GM18520 (cell line): ENCODE data around the gene CDC42SE2.

ENCODE experiments used
- ATAC-seq: cut with Tn5 transposase; IDR thresholded peaks from one replicate; pipeline ENCODE4 v1.9.1; 2021; ENCODE audit not compliant: unreplicated experiment

CDC42SE2 gene, protein sequence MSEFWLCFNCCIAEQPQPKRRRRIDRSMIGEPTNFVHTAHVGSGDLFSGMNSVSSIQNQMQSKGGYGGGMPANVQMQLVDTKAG

GRCh38 chr5:131263648-131264450, at the start of gene CDC42SE2:
Gene CDC42SE2, plus strand, starts transcription at chr5:131264053. Its CDS starts 95,441 bp downstream, at chr5:131359494.
- peak; percentile 83 for ATAC-seq

- ATAC-seq, result no peak
Measured at GRCh38 chr5:131214609-131215227, 49.1 kb upstream of the CDC42SE2 start.

- no peak for ATAC-seq
Measured at GRCh38 chr5:131217791-131218190, 46.1 kb upstream of the CDC42SE2 start.

GRCh38 chr5:131218392-131218791, 45.5 kb upstream of the CDC42SE2 start:
- no peak for ATAC-seq

DNA sequence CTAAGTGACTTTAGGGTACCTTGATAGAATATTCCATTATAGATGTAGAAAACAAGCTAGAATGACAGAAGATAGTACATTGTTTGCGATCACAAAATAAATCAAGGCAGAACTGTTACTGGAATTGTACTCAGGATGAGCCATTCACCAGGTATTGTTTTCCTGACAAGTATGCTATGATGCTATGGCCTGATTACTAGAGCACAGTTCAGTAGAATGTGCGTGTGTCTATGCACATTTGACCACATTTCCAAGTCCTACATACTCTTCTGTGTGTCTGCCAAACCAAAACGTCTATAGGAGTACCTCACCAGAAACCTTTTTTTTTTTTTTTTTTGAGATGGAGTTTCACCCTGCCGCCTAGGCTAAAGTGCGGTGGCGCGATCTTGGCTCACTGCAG, 43.3 kb upstream of the CDC42SE2 start:
- no peak for ATAC-seq

- no peak for ATAC-seq
Measured at GRCh38 chr5:131221008-131221703, 42.7 kb upstream of the CDC42SE2 start.

DNA sequence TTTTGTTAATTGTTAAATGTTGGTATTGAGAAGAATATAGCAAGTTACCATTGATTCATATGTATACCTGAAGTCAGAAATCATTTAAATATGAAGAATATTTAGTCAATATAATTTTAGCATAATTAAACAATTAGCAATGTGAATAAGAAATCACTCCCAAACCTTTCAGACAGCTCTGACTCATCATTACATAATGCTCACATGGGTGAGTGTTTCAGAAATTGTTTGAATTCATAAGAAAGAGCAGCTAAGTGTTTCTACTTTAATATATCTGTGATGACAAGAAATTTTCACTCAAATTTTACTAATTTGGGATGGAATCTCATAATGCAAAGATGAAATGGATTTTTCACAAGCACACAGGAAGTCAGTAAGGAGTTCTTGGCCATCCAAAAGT, 42.0 kb upstream of the CDC42SE2 start:
- ATAC-seq, result no peak

DNA sequence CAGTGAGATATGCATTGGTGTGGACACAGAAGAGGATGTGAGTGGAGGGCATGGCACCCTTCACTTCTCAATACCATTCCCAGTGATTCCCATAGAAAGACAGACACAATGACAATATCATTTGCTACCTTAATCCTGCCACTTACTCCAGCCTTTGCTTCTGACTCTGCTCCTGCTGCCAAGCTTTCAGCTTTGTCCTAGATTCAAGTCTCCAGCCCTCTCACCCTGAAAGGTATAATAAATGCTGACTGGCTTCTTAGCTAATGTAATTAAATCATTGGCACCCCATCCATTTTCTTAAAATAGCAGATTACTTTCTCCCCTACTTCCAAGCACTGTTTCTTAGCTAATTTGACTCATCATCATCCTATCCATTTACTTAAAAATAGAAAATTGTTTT, 41.1 kb upstream of the CDC42SE2 start:
- ATAC-seq, result no peak

DNA sequence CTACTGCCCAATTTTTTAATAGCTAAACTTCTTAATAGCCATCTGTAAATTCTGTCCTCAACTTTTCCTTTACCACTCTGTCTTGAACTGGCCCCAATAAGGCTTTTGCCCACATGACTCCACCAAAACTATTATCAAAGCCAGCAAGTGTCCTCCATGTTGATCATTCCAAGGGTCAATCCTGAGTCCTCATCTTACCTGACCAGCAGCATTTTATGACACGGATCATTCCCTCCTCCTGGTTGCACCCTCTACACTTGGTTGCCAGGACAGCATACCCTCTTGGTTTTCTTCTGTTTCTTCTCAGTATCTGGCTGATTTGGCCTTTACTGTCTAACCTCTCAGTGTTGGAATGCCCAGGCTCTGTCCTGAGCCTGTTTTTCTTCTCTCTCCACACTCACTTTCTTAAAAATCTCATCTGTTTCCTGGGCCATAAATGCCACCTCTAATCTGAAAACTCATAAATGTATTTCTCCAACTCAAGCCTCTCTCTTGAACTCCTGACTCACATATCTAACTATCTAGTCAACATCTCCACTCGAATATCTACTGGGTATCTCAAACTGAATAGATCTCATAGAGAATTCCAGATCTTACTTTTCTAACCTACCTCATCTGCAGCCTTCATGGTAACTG, 40.0 kb upstream of the CDC42SE2 start:
- ATAC-seq, result no peak

DNA sequence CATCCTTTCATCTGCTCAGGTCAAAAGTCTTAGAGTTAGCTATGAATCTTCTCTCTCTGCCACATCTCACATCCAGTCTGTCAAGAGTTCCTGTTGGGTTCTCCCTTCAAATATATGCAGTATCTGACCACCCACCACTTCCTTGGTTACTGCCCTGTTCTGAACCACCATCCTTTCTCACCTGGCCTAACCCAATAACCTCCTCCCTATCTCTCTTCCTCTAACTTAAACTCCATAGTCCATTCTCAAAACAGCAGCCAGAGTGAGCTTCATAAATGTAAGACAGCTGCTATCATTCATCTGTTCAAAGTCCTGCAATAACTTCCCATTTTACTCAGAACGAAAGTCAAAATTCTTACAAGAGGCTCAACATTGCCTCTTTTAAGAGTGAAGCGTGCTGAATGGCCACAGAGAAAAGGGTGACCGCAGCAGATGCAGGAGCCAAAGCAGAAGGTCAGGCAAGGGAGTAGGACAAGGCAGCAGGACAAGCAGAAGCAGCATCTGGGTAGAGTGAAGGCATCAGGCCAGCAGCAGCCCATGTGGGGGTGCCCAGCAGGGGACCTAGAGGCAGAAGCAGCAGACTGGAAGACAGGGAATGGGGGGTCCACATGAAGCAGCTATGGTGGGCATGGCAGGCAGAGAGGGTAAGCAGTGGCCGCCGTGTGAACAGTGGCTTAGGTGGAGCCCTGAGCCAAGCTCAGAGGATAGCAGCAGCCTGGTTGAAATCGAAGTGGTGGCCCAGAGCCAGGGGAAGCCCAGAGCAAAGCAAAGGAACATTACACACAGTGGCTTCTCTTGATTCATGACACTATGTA, 39.3 kb upstream of the CDC42SE2 start:
- ATAC-seq, result peak; percentile 80

DNA sequence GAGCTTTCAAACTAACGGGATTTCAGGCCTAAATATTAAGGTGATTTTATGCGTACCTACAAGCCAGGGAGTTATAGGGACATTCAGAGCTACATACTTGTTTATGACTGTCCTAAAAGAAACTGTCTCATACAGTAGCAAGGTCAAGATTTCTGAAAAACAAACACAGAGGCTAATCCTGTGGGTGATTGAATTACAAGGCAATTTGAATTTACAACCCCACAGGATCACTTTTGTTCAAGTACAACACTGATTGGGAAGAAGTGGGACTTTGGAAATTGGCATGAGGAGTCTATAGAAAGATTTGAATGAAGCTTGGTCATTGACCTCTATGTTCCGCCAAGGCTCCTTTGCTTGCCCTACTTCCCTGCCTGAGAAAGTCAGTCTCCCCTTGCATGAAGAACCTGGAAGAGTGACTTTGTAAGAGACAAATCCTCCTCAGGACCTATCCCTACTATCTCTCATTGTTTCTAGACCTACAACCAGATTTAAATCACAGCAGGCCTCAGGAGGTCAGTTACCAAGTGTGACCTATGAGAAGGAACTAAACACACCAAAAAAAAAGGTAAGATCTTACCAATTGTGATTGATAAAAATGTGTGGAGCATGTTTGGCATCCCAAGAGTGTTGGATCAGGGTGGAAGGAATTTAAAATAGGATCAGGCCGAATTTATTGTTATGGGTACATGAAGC, 38.4 kb upstream of the CDC42SE2 start:
- no peak for ATAC-seq

GRCh38 chr5:131226899-131227298, 37.0 kb upstream of the CDC42SE2 start:
- no peak for ATAC-seq

GRCh38 chr5:131228646-131229045, 35.2 kb upstream of the CDC42SE2 start:
- ATAC-seq, result no peak

DNA sequence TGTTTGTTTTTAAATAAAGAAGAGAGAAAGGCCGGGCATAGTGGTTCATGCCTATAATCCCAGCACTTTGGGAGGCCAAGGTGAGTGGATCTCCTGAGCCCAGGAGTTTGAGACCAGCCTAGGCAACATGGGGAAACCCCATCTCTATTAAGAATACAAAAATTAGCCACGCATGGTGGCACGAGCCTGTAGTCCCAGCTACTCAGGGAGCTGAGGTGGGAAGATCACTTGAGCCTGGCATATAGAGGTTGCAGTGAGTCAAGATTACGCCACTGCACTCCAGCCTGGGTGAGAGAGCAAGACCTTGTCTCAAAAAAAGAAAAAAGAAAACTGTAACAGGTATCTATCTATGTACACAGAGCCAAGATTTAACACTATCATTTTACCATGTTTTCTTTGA, 34.2 kb upstream of the CDC42SE2 start:
- ATAC-seq, result no peak

DNA sequence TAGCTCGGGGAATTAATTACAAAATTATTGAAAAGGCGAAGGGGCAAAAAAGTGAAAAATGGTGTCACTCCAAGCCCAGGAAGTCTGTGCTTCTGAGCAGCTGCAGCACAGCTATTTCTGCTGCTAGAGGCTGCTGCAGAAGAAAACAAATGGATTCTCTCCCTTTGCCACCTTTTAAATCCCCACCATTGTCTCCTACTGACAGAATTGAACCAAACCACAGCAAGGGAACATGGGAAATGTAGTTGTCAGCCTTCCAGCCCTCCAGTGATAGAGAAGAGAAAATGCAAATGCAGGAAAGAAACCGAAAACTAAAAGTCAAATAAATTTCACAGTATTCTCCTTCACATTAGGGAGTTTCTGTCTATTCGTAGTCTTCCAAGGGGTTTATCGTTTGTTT, 33.4 kb upstream of the CDC42SE2 start:
- ATAC-seq, result no peak

DNA sequence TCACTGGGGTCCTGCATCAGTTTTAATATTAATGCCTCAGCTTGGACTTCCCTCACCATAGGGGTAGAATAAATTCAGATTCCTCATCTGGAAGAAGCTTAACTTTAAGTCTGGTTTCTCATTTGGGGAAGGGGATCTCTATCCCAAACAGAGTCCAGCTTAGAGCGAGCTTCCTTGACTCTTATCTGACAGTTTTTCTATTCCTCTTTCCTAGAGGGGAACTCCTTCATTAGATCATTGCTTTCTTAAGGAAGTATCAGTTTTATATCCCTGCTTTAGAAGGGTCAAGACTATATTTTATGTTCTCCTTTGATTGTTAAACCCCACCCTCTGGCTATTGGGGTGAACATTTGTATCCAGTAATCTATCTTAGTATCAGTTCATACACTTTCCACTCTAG, 24.2 kb upstream of the CDC42SE2 start:
- ATAC-seq, result no peak

GRCh38 chr5:131242728-131243255, 21.1 kb upstream of the CDC42SE2 start:
- ATAC-seq, result peak; percentile 55

DNA sequence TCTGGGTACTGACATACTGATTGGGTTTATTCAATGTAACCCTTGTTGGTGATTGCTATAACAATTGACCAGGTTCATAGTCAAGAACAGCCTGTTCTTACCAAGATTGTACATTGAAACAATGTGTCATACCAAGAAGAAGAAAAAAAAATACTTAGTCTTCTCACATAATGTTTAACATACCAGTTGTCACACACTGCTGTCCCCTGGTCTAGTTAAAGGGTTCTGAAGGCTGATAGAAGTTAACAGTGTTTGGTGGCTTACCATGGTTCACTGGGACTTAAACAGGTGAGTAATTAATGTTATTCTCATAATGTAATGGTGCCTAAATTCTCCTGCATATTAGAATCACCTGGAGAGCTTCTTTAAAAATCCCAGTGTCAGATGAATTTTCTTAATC, 18.5 kb upstream of the CDC42SE2 start:
- no peak for ATAC-seq

DNA sequence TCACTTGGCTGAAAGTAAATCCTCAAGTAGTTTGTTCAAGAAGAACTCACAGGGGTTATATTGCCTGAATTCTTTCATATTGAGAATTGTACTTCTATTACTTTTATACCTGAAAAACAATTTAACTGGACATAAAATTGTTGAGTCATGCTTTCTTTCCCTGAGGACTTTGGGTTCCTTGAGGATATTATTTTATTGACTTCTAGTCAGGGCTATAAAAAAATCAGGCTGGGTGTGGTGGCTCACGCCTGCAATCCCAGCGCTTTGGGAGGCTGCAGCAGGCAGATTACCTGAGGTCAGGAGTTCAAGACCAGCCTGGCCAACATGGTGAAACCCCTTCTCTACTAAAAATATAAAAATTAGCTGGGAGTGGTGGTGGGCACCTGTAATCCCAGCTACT, 17.9 kb upstream of the CDC42SE2 start:
- ATAC-seq, result no peak

- ATAC-seq, result no peak
Measured at GRCh38 chr5:131246504-131246903, 17.3 kb upstream of the CDC42SE2 start.
